HG03378 (cell line): ENCODE measurements around the gene CERKL.

Experiments used
- ATAC-seq: cut with Tn5 transposase; IDR thresholded peaks from one replicate; pipeline ENCODE4 v1.9.1; 2021; ENCODE audit warnings: mild to moderate bottlenecking, moderate library complexity; ENCODE audit not compliant: unreplicated experiment

CERKL gene

DNA sequence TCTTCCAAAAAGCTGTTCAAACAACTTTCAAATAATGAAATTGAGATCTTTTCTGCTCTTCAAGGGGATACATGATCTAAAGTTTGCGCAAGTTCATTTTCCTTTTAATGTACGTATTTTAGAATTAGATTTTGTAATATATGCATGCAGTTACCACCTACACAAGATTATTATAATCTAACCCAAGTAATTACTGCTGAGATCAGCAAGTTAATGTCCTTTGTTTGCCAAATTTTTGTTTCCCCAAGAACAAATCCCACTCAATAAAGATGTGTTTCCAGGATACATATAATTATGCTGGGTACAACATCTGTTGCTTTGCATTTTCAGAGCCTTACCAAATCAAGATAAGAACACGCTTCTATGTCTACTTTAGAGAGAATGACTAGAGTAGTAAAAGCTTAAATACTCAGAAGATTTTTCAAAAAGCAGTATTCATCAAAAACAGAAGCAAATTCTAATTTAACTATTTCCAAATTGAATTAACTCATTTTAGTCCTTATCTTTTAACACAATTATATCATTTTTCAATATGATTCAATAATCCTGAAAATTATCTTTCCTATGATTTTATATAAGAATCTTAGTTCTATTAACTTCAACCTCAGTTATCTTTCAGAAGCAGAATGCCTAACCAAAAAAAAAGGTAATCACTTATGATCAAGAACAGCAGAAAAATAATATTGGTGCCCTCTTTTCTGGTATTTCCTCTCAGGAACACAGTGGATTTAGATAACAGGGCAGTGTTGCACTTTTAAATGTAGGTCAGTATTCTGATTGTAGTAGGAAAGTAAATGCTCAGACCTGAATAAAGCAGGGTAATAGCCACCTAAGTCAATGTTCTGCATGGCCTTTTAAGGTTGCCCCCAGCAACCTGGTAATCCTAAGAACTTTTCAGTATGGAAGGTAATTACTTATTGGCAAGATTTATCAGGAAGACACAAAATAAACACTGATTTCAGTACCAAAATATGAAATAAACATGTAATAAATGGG lies 28.0 kb downstream of the CERKL start:
- ATAC-seq, result no peak

GRCh38 chr2:181627545-181627944 lies 29.4 kb downstream of the CERKL start:
- no peak for ATAC-seq

GRCh38 chr2:181626671-181627070 lies 30.2 kb downstream of the CERKL start:
- no peak for ATAC-seq

DNA sequence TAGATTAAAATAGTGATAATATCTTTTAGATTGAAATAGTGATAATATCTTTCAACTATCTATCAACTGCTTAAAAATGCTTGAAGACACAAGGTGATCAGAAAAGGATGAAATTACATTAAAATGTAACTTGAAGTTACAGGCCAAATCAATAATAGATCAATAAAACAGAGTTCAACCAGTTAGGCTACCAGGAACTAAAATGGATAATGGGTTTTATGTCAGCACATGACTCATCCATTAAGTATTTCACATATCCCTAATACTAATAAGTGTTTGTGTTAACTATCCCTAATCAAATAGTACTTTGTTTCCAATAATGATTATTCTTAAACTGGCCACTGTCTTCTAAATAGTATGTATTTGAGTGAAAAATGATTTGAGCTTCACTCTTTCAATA lies 33.7 kb downstream of the CERKL start:
- no peak for ATAC-seq

DNA sequence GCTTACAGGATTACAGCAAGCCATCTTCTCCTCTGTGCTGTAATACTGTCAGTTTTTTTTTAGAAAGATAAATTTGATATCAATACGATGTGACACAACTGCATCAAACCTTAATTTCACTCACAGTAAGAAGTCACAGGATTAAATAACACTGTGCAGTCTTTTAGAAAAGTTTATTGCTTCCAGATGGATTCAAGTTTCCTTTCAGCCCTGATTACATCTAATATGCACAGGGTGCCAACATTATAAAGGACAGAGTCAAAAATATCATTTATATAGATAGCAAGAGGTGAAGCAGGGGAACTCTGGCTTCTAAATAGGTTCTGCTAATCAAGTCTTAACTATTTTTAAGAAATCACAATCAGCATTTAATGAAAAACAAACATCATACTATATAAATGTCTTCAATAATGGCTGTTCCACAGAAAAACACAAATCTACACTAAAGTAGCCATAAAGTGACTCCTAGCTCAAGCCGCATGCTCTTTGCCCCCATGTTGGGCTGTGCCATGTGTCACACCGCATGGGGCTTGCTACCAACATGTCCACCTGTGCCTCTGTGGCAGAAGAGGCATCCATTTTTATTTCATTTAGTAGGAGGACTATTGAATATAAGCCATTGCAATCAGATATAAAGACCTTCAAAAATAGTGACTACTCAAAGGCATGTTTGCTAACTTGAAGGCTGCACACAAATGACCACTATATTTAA lies 35.0 kb downstream of the CERKL start:
- no peak for ATAC-seq

- ATAC-seq, result no peak
Observed at GRCh38 chr2:181619516-181619915, 37.4 kb downstream of the CERKL start.

DNA sequence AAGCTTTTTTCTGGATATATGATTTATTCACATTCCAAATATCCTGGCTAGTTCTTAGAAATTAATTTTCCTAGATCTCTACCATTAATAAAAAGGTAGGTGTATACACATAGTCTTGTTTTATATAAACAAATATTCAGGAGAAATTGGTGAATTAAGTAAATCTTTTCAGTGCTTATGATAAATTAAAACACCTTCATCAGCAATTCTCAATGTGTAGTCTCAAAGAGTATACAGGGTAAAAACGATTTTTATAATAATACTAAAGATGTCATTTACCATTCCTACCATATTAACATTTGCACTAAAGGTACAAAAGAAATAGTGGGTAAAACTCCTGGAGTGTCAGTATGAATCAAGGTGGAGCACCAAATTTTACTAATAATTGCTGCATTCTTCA lies 40.2 kb downstream of the CERKL start:
- ATAC-seq, result no peak

GRCh38 chr2:181614874-181615638 lies 41.8 kb downstream of the CERKL start:
- ATAC-seq, result no peak

DNA sequence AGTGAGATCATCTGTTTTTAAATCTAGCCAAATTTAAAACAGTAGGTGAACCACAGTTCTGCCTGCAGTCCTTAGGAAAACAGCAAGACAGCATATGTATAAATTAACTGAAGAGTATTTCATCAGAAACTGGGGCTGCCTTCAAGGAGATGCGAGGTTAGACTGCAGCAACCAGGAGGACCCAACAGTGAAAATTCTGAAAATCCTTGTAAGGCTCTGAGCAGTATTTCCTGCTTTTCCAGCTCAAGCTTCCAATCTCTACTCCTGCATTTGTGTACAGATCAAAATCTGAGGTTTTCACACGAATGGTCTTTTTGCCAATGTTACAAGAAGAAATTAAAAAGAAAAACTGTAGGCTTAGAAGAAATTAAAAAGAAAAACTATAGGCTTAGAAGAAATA lies 43.7 kb downstream of the CERKL start:
- no peak for ATAC-seq

DNA sequence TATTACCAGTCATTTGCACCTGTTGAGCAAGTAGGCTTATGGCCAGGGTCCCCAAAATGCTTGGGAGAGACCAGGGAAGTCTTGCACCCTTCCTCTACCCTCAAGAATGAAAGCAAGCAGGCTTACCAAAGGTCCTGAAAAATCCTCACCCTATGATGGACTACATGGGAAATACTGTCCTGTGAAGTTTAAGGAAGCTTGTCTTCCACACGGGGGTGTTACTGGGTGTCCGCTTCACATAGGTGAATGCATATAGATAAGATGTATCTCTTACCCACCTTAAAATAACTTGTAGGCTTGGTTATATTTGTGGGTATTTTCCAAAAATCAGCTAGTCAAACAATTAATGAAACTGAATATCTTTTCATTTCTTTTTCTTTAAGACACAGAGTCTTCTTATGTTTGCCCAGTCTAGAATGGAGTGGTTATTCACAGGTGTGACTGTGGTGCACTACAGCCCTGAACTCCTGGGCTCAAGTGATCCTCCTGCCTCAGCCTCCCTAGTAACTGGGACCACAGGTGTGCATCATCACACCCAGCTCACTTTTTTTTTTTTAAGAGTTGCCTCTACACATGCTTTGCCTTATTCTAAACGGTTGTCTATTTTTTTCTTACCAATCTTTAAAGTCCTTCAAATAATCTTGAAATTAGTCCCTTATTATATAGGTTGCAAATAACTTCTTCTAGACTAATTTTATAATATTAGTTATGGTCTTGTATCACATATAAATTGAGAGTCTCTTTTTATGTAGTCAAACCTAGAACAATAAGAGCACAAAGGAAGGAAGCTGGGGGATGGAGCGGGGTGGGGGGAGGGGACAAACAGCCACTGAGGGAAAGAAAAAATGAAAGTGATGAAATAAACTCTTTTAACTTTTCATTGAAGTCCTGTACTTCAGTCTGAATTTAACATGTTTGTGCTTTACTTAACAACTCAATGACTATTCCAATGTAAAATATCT lies 49.0 kb downstream of the CERKL start:
- ATAC-seq, result no peak

- ATAC-seq, result no peak
Observed at GRCh38 chr2:181605889-181606837, 50.7 kb downstream of the CERKL start.

DNA sequence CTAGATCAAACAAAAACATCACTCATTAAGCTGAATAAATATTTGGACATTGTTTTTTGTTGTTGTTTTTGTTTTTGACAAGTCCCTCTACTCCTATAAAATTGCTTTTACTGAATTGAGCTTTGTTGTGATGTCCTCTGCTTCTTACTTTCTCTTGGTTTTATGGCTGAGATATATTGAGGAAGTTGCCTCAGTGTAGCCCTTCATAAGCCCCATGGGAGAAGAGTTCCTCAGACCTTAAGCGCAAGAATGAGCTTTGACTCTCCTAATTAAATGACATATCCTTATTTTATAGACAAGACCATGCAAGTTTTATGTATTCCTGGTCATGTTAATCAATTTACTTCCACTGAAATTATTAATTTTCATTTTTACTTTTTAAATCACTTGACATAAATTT lies 54.9 kb downstream of the CERKL start:
- ATAC-seq, result no peak

- ATAC-seq, result no peak
Observed at GRCh38 chr2:181596556-181596955, 60.3 kb downstream of the CERKL start.

- ATAC-seq, result no peak
Observed at GRCh38 chr2:181594322-181594721, 62.6 kb downstream of the CERKL start.

DNA sequence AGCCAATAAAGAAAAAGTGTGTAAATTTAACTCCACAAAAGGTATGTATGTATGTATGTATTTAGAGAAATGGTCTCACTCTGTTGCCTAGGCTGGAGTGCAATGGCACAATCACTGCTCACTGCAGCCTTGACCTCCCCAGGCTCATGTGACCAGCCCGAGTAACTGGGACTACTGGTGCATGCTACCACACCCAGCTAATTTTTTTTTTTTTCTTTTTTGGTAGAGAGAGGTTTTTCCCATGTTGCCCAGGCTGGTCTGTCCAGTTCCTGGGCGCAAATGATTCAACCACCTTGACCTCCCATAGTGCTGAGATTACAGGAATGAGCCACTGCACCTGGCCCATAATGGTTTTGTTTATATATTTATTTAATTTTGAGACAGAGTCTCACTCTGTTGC lies 67.1 kb downstream of the CERKL start:
- no peak for ATAC-seq

- ATAC-seq, result no peak
Observed at GRCh38 chr2:181588546-181588945, 68.4 kb downstream of the CERKL start.

- peak; percentile 97 for ATAC-seq
Observed at GRCh38 chr2:181586569-181587081, 70.3 kb downstream of the CERKL start.

DNA sequence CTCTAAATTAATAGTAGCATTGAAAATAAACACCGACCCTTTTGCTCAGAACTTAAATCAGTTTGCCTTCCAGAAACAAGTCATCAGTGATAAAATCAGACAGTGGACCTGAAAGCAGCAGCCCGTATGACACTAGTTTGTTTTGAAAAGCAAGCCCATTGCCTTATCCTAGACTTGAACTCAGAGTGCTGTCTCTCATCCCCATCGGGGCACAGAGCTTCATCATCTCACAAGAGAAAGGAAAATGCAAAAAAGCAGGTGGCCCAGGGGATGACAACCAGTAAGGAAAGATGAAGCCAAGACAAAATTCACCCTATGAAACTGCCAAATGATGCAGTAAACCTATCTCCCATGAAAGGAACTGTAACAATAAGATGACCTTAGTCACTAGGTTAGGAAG lies 71.2 kb downstream of the CERKL start:
- no peak for ATAC-seq

GRCh38 chr2:181581534-181581933 lies 75.4 kb downstream of the CERKL start:
- ATAC-seq, result no peak
